HL-60/S4 treated with phorbol 12-myristate 13-acetate at 8.2 ng/mL for 4 days and 3 days (cell line): ENCODE data around the gene DDX49.
"Not testable (repeated sequence)": the region's sequence is repeated elsewhere in the genome, so short reads cannot be mapped to it uniquely, and the experiment has no call there.

Experiments used
- in situ Hi-C: fragments of 300-500 bp; cut with MboI; formaldehyde crosslinking; loops from 2 replicates; pipeline ENCODE4 v1.15.0; 2022; ENCODE audit warnings: low sequenced_read_pairs

The DDX49 gene

GRCh38 chr19:18940769-18941627 is 21.5 kb downstream of the DDX49 start, which contains the start of gene HOMER3:
HOMER3 (minus strand) TSS chr19:18941217; CDS start chr19:18938982, 2,235 bp downstream.
- in situ Hi-C loops: no loop called here

GRCh38 chr19:18941628-18942354 is 22.3 kb downstream of the DDX49 start:
- in situ Hi-C loops: no loop called here

- in situ Hi-C loops: no loop called here
Observed at GRCh38 chr19:18942692-18943091, 23.2 kb downstream of the DDX49 start.

GRCh38 chr19:18943465-18943864 is 23.9 kb downstream of the DDX49 start:
- in situ Hi-C loops: no loop called here

GRCh38 chr19:18945297-18945696 is 25.8 kb downstream of the DDX49 start:
- in situ Hi-C loops: no loop called here

- in situ Hi-C loops: no loop called here
Observed at GRCh38 chr19:18946335-18946734, 26.8 kb downstream of the DDX49 start.

- in situ Hi-C loops: no loop called here
Observed at GRCh38 chr19:18946918-18947317, 27.4 kb downstream of the DDX49 start.

GRCh38 chr19:18948075-18948975 is 28.8 kb downstream of the DDX49 start:
- in situ Hi-C loops: no loop called here

- in situ Hi-C loops: no loop called here
Observed at GRCh38 chr19:18948976-18949356, 29.5 kb downstream of the DDX49 start.

- in situ Hi-C loops: no loop called here
Observed at GRCh38 chr19:18949858-18950257, 30.3 kb downstream of the DDX49 start.

GRCh38 chr19:18951721-18952281 is 32.3 kb downstream of the DDX49 start:
- in situ Hi-C loops: no loop called here

- in situ Hi-C loops: not testable (repeated sequence)
Observed at GRCh38 chr19:18952364-18953003, 33.0 kb downstream of the DDX49 start.

GRCh38 chr19:18954094-18954493 is 34.6 kb downstream of the DDX49 start:
- in situ Hi-C loops: no loop called here

- in situ Hi-C loops: no loop called here
Observed at GRCh38 chr19:18955042-18955441, 35.5 kb downstream of the DDX49 start.

- in situ Hi-C loops: no loop called here
Observed at GRCh38 chr19:18960370-18960769, 40.9 kb downstream of the DDX49 start.

- in situ Hi-C loops: no loop called here
Observed at GRCh38 chr19:18961767-18962620, 42.5 kb downstream of the DDX49 start.

- in situ Hi-C loops: no loop called here
Observed at GRCh38 chr19:18964121-18964520, 44.6 kb downstream of the DDX49 start.

- in situ Hi-C loops: no loop called here
Observed at GRCh38 chr19:18966307-18966706, 46.8 kb downstream of the DDX49 start.
